ENCODE results near the gene GPR39. TPM values are rescaled to one million over a fixed set of nuclear protein-coding genes. Genes with fewer than 3 reads are reported as not detected.

The GPR39 gene
- total and polyA plus RNA-seq, 5 experiments from 2014 or later, result not detected

DNA sequence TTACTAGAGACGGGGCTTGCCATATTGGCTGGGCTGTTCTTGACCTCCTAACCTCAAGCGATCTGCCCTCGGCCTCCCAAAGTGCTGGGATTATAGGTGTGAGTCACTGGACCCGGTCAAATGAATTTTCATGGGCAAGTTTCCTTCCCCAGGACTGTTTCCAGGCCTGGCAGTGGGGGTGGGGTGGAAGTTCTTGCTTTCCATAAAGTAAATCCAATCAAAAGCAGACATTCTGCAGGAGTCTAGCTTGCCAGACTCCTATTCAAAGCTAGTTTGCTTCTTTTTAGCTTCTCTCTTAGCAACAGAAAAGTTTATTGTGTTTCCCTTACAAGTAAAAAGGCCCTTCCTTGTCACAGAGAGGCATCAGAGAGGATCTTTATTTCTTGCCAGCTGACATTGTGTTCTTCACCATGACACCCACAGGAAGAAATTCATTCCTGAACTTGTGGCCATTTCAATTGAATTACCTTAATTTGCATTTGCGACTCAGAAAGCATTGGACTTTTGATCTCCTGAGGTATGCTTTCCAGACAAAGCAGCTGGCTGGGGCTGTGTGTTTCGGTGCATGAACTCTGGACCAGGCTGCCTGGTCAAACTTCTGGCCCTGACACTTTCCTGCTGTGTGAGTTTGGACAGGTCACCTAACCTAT is 215.5 kb downstream of the GPR39 start:
- POLR2A ChIA-PET, result no interaction called here
- Mint-ChIP-seq H3K27ac (no peak overlapping the region), H3K36me3 (no peaks in the 10 kb centered on the region), H3K4me3 (no peak overlapping the region), H3K4me1 (no peaks in the 10 kb centered on the region), H3K9me3 (peaks cover 0 to 23% (median 0%) of the 10 kb centered on the region in 9 donors), H3K27me3 (peaks cover 2 to 19% (median 8%) of the 10 kb centered on the region in 5 donors)
- DNase-seq (no peak), ATAC-seq (no peak)

DNA sequence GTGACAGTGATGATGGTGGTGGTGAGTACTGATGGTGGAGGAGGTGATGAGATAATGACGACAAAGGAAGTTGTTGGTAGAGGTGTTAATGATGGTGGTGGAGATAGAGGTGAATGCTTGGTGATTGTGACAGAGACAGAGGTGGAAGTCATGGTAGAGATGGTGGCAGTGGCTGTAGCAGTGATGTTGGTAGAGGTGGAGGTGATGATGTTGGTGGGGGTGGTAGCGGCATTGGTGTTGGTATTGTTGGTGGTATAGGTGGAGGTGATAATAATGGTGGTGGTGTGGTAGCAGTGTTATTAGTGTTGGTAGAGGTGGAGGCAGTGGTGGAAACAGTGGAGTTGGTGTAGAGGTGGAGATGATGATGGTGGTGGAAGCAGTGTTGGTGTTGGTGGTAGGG is 217.0 kb downstream of the GPR39 start:
- Mint-ChIP-seq H3K27me3 (peaks cover 2 to 23% (median 8%) of the 10 kb centered on the region in 5 donors), H3K4me3 (no peak overlapping the region), H3K36me3 (no peaks in the 10 kb centered on the region), H3K4me1 (no peaks in the 10 kb centered on the region), H3K9me3 (peaks cover 0 to 23% (median 0%) of the 10 kb centered on the region in 9 donors), H3K27ac (no peak overlapping the region)
- DNase-seq (no peak), ATAC-seq (no peak)
- POLR2A ChIA-PET, result no interaction called here

DNA sequence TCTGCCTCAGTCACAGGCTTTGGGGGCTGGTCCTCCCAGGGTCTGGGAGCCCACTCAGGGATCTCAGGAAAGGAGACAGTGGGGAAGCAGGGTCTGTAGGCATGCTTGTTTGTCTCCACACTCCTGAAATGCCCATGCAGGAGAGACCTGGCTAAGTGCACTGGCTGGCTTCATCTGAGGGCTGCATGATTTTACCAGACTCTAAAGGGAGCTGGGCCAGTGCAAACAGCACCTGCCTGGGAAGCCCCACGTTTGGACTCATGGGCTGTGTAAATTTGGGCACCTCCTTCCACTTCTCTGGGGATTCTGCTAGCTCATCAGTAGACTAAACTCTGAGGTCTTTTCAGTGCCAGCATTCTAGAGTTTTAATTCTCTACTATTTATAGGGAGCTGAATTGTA is 219.7 kb downstream of the GPR39 start:
- DNase-seq, result no peak
- POLR2A ChIA-PET, result no interaction called here
- no peak overlapping the region for H3K4me3 Mint-ChIP-seq
- ATAC-seq, result no peak
- no peaks in the 10 kb centered on the region for H3K36me3 Mint-ChIP-seq
- H3K4me1 Mint-ChIP-seq, result no peaks in the 10 kb centered on the region
- no peak overlapping the region for H3K27ac Mint-ChIP-seq
- H3K9me3 Mint-ChIP-seq, result peaks cover 0 to 13% (median 0%) of the 10 kb centered on the region in 9 donors
- peaks cover 0 to 14% (median 8%) of the 10 kb centered on the region in 5 donors for H3K27me3 Mint-ChIP-seq

DNA sequence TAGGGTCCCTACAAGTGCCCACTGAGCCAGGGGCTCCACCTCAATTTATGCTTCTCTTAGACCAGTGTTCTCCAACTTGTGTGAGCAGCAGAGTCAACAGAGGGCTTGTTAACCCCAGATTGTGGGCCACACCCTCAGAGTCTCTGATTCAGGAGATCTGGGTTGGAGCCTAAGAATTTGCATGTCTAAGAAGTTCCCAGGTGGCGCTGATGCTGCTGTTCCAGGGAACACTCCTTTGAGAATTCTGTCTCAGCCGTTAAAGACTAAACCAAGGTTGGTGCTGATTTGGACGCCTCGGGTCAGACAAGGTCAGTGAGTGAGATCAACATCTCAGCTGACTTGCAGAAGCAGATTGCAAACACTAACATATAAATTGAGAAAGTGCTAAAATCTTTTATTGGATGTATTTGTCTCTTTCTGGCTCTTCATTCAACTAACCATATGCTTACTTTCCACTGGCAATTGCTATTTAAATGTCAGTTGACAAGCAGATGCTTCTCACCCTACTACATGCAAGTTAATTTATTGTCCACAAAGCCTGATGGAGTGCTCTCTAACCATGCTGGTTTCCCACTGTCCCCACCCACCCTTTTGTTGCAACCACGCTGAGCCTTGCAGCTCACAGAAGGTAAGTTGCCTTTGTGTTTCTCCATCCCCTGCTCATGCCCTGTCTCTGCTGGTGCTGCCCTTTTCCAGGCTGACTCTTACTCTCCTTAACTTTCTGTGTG is 221.9 kb downstream of the GPR39 start:
- POLR2A ChIA-PET, result no interaction called here
- no peak for ATAC-seq
- H3K27ac Mint-ChIP-seq, result no peak overlapping the region
- no peaks in the 10 kb centered on the region for H3K4me1 Mint-ChIP-seq
- H3K27me3 Mint-ChIP-seq, result peaks cover 0 to 17% (median 7%) of the 10 kb centered on the region in 5 donors
- peaks cover 0 to 8% (median 0%) of the 10 kb centered on the region in 9 donors for H3K9me3 Mint-ChIP-seq
- no peak overlapping the region for H3K4me3 Mint-ChIP-seq
- no peaks in the 10 kb centered on the region for H3K36me3 Mint-ChIP-seq
- no peak for DNase-seq

DNA sequence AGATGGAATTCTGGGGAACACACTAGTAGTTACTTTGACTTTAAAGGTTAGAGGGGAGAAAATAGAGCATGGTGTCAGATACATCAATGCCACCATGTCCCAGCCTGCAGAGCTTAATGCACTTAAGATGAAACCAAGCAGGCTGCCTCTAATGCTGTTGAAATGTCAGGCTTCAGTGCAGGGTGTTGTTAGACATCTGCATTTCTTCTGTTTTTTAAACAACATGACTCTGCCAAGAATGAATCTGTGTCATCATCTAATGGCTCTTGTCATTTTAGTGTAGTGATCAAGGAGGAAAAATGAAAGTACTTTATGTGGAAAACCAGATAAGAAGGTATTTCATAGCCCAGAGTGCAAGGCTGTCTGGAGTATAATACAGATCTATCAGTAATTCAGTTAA is 223.5 kb downstream of the GPR39 start:
- H3K4me1 Mint-ChIP-seq, result no peaks in the 10 kb centered on the region
- DNase-seq (no peak), ATAC-seq (no peak)
- H3K4me3 Mint-ChIP-seq, result no peak overlapping the region
- H3K36me3 Mint-ChIP-seq, result no peaks in the 10 kb centered on the region
- POLR2A ChIA-PET, result no interaction called here
- H3K27ac Mint-ChIP-seq, result no peak overlapping the region
- H3K27me3 Mint-ChIP-seq, result peaks cover 0 to 20% (median 2%) of the 10 kb centered on the region in 5 donors
- no peaks in the 10 kb centered on the region for H3K9me3 Mint-ChIP-seq

DNA sequence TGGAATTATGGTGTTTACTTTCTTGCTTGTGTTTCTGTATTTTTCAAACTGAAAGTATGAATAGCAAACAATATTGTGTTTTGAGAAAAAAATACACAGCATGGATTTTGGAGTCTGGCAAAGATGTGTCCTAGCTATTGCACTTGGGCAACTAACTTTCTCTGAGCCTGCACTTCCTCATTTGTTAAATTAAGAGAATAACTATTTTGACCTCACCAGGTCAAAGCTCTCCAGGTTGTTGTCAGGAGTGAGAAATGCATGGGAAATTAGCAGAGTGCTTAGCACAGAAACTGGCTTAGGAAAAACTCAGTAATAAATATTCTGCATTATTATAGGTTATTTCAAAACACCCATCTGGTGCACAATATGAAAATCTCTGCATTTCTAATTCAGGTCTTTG is 225.2 kb downstream of the GPR39 start:
- POLR2A ChIA-PET, result no interaction called here
- Mint-ChIP-seq H3K27ac (no peak overlapping the region), H3K4me3 (no peak overlapping the region), H3K4me1 (no peaks in the 10 kb centered on the region), H3K36me3 (no peaks in the 10 kb centered on the region), H3K27me3 (peaks cover 0 to 17% (median 10%) of the 10 kb centered on the region in 5 donors), H3K9me3 (no peaks in the 10 kb centered on the region)
- DNase-seq (no peak), ATAC-seq (no peak)

DNA sequence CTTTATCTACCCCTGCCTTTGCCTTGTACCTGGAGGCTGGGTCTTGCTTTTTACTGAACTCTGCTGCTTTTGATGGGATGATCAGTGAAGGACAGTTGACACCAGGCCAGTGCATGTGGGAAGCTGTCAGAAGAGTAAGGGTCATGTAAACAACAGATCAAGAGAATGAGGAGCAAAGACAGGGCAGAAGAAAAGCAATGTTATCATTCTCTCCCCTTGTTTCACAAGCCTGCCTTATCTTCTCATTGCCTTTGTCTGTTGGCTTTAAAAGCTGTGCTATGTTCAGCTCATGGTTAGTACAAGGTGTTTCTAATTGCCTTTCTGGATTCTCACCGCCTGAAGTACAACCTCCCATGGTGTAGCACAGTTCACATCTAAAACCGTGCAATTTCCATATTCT is 225.8 kb downstream of the GPR39 start:
- peaks cover 0 to 18% (median 14%) of the 10 kb centered on the region in 5 donors for H3K27me3 Mint-ChIP-seq
- H3K27ac Mint-ChIP-seq, result no peak overlapping the region
- POLR2A ChIA-PET, result no interaction called here
- no peak overlapping the region for H3K4me3 Mint-ChIP-seq
- H3K36me3 Mint-ChIP-seq, result no peaks in the 10 kb centered on the region
- H3K4me1 Mint-ChIP-seq, result no peaks in the 10 kb centered on the region
- ATAC-seq, result no peak
- no peak for DNase-seq
- H3K9me3 Mint-ChIP-seq, result no peaks in the 10 kb centered on the region

DNA sequence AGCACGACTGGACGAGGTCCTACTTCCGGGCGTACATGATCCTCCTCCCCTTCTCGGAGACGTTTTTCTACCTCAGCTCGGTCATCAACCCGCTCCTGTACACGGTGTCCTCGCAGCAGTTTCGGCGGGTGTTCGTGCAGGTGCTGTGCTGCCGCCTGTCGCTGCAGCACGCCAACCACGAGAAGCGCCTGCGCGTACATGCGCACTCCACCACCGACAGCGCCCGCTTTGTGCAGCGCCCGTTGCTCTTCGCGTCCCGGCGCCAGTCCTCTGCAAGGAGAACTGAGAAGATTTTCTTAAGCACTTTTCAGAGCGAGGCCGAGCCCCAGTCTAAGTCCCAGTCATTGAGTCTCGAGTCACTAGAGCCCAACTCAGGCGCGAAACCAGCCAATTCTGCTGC is 228.6 kb downstream of the GPR39 start:
- DNase-seq (no peak), ATAC-seq (no peak)
- Mint-ChIP-seq H3K36me3 (no peaks in the 10 kb centered on the region), H3K4me1 (no peaks in the 10 kb centered on the region), H3K27ac (no peak overlapping the region), H3K27me3 (peaks cover 4 to 40% (median 19%) of the 10 kb centered on the region in 5 donors), H3K4me3 (peak overlapping the region in 1 of 10 donors; percentile 21), H3K9me3 (peaks cover 0 to 2% (median 0%) of the 10 kb centered on the region in 9 donors)
- POLR2A ChIA-PET, result no interaction called here

DNA sequence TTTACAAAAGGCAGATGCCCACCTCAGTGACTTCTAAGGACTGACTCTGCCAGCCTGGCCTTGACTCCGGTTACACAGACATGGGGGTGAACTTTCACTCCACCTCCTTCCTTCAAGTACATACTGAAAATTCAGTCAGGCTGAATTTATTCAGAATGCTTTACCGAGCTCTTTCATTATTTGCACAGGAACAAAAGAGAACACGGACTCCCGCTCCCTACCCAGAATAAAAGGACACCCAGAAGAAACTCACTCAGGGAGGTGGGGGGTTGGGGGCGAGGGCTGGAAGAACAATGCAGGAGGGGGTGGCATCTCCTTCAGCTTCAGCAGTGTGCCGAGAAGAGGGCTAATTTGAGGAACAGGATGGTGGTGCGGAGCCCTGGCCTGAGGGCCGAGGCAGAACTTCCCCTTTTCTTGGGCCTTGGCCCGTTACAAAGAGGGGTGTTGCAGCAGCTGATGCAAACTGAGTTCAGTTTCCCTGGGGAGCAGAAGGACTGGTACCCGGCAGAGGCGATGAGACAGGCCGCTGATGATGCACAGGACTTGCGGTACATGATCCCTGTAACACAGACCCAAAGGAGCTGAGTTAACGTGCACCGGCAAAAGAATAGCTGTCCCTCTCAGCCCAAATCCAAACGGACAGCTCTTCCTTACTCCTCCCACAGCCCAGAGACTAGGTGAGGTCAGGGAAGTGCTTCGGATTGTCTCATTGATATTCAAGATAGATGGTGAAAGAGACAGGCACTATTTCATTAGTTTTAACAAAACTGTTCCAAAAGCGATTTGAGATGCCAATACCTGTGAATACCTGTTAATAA is 229.3 kb downstream of the GPR39 start:
- Mint-ChIP-seq H3K9me3 (peaks cover 0 to 2% (median 0%) of the 10 kb centered on the region in 9 donors), H3K27ac (peak overlapping the region in 1 of 10 donors; percentile 9), H3K36me3 (no peaks in the 10 kb centered on the region), H3K4me1 (no peaks in the 10 kb centered on the region), H3K4me3 (no peak overlapping the region), H3K27me3 (peaks cover 4 to 40% (median 19%) of the 10 kb centered on the region in 5 donors)
- ATAC-seq (no peak), DNase-seq (no peak)
- POLR2A ChIA-PET, result no interaction called here

DNA sequence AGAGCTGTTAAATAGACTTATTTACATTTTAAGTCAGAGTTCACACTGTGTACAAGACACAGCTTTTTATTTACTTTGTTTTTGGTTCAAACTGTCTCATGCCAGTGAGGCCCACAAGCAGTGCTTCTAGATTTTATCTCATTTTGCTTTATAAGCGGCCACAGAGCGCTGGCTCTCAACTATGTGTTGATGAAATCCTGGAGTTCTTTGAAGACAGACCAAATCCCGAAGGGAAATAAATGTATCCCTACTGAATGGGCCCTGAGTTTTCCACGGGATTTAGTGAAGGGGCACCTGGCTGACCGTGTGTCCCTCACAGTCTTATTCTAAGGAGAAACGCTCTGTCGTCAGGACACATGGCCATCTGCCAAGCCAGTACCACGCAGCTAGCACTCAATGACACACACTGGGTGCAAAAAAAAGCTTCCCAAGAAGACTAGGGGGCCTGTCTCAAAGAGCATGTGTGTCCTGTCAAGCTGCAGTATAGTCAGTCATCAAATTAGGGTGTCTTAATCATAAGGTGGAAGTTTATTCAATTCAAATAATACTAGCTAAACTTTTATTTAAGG is 230.0 kb downstream of the GPR39 start:
- H3K27me3 Mint-ChIP-seq, result peaks cover 4 to 40% (median 19%) of the 10 kb centered on the region in 5 donors
- ATAC-seq (no peak), DNase-seq (no peak)
- POLR2A ChIA-PET, result no interaction called here
- peaks cover 0 to 2% (median 0%) of the 10 kb centered on the region in 9 donors for H3K9me3 Mint-ChIP-seq
- H3K4me1 Mint-ChIP-seq, result no peaks in the 10 kb centered on the region
- no peak overlapping the region for H3K4me3 Mint-ChIP-seq
- H3K36me3 Mint-ChIP-seq, result no peaks in the 10 kb centered on the region
- H3K27ac Mint-ChIP-seq, result no peak overlapping the region

DNA sequence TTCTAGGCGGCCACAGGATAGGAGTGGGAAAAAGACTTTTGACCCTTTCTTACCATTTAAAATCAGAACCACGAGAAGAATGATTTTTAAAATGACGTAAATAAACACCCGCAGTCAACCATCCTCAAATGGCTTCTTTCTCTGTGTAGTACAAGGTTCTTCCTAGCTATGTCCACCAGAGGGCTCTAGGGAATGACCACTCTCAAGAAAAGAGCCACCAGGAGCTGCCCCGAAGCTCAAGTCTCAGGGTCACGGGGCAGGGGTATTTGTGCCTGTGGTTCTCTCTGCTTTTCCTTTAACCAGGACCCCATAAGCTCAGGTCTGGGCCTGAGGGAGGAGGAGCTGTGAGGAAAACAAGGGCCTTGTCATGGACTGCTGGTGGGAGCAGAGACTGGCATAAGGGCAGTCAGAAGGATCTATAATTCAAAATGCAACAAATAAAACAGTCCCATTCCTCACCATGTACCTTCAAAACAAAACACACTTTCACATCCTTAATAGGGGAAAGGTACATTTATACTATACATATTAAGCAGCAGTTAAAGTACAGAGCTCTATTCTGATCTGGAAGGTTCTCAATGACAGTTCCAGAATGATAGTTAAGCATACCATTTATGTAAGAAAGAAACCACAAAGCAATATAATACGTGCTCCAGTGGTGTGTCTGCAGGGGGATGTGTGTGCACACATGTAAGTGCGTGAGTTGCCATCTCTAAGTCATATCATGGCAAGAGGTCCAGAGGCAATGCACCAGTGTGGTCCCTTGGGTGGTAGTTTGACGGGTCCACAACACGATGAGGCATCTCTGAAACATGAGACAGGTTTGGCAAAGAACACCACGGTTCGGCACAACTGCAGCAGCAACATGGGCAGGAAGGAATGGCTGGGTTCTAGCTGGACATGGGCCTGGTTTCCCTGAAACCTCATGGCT is 234.8 kb downstream of the GPR39 start:
- Mint-ChIP-seq H3K4me1 (no peaks in the 10 kb centered on the region), H3K27me3 (peaks cover 4 to 33% (median 12%) of the 10 kb centered on the region in 5 donors), H3K36me3 (peaks cover 0 to under 1% (median 0%) of the 10 kb centered on the region in 3 donors), H3K9me3 (peaks cover 0 to 9% (median 2%) of the 10 kb centered on the region in 9 donors), H3K4me3 (no peak overlapping the region), H3K27ac (no peak overlapping the region)
- POLR2A ChIA-PET, result no interaction called here
- no peak for DNase-seq
- no peak for ATAC-seq

DNA sequence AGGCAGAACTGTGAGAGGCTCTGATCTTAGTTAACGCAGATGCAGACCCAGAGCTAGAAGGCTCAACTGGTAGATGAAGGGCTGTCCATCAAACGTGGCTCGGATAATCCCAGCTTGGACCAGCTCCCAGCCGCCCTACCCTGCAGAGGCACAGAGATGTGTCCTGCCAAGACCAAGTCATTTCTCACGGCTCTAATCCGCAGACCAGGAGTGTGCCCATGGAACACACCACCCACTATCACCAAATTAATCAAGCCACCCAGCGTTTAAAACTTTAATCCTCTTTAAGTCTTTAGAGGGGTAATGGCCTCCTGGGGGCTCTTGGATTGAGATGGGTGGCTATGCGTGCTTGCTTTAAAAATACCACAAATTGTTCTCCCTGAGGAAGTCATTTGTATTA is 235.9 kb downstream of the GPR39 start:
- H3K4me1 Mint-ChIP-seq, result no peaks in the 10 kb centered on the region
- no peak overlapping the region for H3K27ac Mint-ChIP-seq
- ATAC-seq (no peak), DNase-seq (no peak)
- peaks cover 0 to 3% (median 0%) of the 10 kb centered on the region in 3 donors for H3K36me3 Mint-ChIP-seq
- H3K4me3 Mint-ChIP-seq, result no peak overlapping the region
- POLR2A ChIA-PET, result no interaction called here
- H3K9me3 Mint-ChIP-seq, result peaks cover 0 to 9% (median 2%) of the 10 kb centered on the region in 9 donors
- H3K27me3 Mint-ChIP-seq, result peaks cover 4 to 22% (median 10%) of the 10 kb centered on the region in 5 donors
